Activated CD4-positive, alpha-beta T cell treated with anti-CD3 and anti-CD28 coated beads, Interleukin-2, amount 50 U/mL, for 16 hours (primary cell): Measurements from ENCODE around the gene PPP1R37.

Experiments
- DNase-seq: peaks from one replicate; pipeline ENCODE4 v3.0.0-alpha.2; 2020

The PPP1R37 gene, protein sequence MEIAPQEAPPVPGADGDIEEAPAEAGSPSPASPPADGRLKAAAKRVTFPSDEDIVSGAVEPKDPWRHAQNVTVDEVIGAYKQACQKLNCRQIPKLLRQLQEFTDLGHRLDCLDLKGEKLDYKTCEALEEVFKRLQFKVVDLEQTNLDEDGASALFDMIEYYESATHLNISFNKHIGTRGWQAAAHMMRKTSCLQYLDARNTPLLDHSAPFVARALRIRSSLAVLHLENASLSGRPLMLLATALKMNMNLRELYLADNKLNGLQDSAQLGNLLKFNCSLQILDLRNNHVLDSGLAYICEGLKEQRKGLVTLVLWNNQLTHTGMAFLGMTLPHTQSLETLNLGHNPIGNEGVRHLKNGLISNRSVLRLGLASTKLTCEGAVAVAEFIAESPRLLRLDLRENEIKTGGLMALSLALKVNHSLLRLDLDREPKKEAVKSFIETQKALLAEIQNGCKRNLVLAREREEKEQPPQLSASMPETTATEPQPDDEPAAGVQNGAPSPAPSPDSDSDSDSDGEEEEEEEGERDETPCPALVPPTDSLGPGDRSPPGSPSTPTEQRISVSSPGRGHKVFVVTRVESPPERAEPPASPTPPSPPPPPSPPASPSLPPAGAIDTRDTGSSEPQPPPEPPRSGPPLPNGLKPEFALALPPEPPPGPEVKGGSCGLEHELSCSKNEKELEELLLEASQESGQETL

DNA sequence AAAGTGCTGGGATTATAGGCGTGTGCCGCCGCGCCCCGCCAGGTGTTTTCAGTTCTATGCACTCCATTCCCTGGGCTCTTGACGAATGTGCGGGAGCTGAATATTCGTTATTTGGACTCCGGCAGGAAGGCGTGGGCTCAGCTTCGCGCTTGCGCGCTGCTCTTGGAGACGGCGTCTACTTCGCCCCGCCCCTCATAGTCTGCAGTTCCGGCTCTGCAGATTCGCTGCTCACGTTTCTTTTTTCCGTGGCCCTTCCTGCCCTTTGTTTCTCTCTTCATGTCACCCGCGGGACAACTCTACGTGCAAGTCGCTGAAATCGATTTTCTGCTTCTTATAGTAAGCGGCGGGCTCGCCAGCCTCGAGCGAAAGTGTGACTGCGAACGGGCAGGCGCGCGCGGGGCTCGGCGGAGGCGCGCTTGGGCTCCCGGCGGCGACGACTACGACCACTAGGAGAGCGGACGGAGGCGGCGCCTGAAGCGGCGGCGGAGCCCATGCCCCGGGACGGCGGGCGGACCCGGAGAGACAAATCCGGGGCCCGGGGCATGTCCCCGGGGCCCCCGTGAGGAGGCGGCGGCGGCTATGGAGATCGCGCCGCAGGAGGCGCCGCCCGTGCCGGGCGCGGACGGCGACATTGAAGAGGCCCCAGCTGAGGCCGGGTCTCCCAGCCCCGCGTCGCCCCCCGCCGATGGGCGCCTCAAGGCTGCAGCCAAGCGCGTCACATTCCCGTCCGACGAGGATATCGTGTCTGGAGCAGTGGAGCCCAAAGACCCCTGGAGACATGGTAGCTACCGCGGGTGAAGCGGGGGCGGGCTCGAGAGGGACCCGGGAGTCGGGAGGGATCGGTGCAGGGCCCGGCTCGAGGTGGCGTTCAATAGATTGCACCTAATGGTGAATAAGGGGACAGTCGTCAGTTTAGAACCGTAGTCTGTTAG is at the start of gene PPP1R37:
Gene PPP1R37 (plus strand): TSS at position 433 of the 932 bp plus-strand sequence. CDS start 147 bp downstream, at position 580.
- DNase-seq: peak; percentile 95

DNA sequence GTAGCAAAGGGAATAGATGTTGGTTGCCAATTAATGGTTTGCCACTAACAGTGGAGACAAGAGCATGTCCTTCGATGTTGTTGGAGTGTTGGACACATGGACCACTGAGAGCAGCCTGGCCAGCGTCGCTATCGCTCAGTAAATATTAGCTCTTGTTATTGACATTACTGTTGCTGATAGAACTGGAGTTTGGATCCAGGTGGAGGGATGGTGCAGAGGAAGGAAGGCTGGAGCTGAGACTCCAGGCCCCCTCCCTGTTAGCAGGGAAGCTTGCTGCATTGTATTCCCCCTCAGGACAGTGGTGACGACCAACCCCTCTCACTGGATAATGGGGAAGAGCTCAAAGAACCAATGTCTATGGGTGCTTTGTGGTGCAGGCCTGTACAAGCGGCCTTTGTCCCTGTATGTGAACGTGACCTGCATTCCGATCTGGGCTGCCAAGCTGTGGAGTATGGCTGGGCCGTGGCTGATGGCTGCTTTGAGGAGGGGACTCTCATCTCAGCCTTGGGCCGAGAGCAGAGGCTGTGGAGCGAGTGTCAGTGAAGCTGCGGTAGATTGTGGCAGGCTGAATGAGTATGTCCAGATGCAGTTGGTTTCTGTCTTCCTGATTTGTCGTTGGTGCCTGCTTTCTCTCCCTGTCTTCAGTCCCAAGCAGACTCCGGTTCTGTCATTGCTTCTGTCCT is 47.2 kb upstream of the PPP1R37 start:
- DNase-seq: no peak

DNA sequence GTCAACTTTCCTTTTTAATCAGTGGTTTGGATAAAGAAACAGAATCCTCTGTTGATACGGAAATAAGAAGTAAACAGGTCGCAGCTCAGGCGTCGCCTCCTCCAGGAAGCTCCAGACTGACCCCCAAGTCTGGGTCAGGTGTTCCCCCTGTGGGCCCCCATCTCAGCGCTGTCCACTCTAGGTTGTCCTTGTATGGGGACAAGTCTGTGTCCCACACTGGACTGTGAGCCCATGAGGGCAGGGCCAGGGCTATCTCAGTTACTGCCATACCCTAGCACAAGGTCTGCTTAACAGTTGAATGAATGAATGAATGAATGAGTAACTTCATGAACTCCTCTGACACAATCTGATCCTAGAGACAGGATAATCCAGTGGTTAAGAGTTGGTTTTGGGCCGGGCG is 46.6 kb upstream of the PPP1R37 start:
- DNase-seq: no peak

DNA sequence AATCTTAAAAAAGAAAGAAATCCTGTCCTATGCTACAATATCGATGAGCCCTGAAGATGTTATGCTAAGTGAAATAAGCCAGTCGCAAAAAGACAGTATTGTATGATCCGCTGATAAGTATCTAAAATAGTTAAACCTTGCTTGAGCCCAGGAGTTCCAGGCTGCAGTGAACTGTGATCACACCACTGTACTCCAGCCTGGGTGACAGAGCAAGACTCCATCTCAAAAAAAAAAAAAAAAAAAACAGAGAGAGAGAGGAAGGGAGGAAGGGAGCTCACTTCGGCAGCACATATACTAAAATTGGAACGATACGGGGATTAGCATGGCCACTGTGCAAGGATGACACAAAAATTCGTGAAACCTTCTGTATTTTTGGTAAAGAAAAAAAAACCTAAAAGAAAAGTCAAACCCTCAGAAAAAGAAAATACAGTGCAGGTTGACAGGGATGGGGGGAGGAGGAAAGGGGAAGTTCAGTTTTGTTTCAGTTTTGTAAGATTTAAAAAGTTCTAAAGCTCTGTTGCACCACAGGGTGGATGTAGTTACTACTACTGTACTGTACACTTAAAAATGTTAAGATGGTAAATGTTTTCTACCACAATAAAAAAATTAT is 45.7 kb upstream of the PPP1R37 start:
- DNase-seq: no peak

DNA sequence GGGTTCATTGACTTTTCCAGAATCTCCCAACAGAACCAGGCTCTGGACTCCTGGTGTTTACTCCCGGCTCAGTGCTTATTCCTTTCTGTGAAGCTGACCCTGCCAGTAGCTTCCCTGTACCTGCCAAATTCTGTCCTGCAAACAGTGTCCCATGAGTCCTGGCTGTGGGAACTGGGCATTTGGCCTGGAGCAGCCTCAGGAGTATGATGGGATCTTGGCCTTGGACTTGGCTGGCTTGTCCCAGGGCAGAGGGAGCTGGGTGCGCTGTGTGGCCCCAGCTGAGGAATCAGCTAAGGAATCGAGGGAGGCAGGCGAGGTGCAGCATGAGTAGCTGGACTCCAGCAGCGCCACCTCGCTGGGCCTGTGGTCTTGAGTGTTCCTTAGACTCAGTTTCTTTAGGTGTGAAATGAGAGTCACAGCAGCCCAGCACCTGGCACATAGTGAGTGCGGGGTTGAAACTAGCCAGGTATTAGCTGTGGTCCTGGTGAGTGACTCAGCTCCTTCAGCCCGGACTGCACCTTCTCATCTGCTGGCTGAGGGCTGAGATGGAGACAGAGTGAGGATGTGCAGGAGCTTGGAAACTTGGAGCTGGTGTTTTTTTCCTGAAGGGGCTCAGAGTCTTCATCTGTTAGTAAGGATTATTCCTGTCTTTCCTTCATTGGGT is 43.8 kb upstream of the PPP1R37 start:
- no peak for DNase-seq

DNA sequence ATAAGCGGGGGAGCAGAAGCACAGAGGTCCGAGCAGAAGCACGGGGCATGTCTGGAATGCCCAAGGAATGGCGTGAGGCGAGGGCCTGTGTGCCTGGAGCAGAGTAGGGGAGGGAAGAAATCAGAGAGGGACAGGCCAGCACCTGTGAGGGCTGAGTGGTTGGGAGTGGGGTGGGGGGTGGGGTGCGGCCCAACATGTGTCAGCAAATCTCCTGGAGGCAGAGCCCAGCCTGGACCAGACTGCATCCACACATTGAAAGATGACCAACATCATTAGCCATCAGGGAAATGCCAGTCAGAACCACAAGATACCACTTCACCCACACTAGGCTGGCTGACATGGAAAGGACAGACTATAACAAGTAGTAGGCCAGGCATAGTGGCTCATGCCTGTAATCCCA is 42.9 kb upstream of the PPP1R37 start:
- DNase-seq: no peak

DNA sequence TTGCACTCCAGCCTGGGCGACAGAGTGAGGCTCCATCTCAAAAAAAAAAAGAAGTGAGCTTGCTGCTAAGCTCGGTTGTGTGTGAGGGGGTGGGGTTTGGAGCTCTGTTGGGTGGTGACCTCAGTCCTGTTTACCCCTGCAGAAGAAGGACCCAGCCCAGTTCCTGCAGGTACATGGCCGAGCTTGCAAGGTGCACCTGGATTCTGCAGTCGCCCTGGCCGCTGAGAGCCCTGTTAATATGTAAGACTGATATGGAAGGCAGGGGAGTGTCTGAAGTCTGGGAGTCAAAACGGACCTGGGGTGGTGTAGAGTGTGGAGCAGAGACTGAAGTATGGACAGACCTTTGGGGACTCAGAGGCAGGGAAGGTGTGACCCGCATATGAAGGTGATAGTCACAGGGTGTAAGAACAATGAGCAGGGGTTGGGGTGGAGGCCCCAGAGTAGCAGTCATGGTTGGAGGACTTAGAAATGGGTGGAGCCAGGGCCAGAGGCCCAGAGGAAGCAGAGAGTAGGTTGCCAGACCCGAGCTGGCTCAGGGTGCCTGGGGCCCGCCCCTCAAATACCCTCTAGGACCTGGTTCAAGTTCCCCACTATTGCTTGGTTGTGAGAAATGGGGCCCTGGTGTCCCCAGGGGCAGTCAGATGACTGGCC is 40.9 kb upstream of the PPP1R37 start:
- no peak for DNase-seq

DNA sequence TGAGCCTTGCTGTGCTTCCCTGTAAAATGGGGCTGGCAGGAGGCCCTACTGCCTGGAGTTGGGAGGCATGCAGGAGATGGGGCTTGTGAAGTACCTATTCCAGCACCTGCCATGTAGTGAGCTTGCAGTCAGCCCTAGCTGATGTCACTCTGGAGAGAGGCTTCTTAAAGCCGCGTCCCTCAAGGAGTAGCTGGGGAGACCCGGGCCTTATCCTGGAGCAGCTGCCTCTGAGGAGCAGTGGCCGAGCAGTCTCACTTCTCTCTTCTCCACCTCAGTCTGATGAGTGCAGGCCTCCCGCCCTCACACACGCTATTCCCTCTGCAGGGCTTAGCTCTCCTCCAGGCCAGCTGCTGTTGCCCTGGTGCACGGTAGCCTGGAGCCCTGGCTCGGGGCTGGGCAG is 36.1 kb upstream of the PPP1R37 start:
- no peak for DNase-seq

DNA sequence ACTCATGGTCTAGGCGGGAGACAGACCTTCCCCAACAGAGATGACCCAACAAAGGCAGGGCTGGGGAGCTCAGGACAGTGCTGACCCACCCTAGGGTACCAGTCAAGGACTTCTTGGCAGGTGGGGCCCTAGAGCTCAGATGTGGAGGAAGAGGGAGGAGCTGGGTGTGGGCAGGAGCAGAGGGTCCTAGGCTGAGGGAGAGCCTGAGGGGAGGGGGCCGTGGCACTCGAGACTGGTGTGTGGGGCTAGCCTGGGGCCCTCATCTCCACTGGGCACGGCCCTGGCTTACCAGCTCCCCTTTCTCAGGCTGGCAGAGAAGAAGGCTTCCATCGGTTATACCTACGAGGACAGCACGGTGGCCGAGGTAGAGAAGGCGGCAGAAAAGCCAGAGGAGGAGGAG is 35.5 kb upstream of the PPP1R37 start:
- DNase-seq: no peak

DNA sequence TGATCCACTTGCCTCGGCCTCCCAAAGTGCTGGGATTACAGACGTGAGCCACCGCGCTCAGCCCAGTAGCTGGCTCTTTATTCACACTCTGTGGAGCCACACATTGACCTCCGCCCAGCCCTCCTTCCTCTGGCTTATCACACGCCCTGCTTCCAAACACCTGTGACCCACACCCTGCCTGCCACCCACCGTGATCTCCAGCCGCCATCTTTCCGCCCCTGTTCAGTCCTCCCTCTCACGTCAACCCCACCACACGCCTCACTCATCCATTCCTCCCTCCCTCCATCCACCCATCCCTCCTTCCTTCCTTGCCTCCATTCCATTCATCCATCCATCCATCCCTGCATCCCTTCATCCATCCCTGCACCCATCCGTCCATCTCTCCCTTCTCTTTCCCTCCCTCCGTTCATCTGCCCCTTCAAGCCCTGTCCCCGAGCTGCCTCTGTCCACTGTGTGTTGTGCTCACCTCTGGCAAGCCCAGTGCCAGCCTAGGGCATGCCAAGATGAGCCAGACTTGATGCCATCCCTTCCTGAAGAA is 34.3 kb upstream of the PPP1R37 start:
- DNase-seq: no peak

DNA sequence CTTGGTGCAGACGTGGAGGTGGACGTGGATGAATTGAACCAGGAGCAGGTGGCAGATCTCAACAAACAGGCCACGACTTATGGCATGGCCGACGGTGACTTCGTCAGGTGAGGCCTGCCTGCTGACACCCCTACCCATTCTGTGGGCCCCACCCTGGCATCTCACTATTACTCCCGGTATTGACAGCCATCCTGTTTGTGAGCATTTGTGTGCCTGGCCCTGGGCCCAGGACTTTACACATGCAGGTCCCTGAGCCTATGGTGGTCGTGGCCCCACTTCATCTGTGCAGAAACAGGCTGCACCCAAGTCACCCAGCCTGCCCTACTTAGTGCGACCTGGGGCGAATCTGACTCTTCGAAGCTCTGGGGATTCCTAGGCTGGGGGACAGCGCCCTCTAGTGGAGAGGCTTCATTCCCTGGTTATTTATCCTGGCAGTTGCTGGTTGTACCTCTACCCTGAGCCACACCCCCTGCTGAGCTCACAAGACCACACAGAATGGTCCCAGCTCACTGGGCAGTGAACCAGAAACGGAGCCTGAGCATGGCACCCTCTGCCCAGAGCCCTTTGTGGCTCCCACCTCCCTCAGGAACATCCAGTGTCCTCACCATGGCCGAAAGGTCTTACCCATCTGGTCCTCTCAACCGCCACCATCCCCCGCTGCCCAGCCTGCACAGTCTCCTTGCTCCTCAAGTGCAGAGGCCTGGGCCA is 33.6 kb upstream of the PPP1R37 start:
- DNase-seq: peak; percentile 84

DNA sequence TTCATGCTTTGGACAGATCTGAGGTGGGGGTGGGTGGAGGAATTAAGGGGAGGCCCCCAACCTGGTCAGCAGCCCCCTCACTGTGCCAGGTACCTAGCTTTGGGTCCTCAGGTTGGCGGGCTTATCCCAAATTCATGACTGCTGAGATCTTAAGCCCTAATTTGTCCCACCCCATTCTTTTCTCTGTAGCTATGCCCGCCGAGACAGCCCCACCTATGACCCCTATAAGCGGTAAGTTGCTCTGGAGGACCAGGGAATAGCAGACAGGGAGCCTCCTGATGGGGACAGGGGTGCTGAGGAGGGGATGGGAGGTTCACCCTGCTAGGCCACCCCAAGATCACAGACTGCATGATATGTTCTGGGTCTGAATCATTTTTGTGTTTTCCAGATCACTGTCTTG is 31.0 kb upstream of the PPP1R37 start:
- no peak for DNase-seq

DNA sequence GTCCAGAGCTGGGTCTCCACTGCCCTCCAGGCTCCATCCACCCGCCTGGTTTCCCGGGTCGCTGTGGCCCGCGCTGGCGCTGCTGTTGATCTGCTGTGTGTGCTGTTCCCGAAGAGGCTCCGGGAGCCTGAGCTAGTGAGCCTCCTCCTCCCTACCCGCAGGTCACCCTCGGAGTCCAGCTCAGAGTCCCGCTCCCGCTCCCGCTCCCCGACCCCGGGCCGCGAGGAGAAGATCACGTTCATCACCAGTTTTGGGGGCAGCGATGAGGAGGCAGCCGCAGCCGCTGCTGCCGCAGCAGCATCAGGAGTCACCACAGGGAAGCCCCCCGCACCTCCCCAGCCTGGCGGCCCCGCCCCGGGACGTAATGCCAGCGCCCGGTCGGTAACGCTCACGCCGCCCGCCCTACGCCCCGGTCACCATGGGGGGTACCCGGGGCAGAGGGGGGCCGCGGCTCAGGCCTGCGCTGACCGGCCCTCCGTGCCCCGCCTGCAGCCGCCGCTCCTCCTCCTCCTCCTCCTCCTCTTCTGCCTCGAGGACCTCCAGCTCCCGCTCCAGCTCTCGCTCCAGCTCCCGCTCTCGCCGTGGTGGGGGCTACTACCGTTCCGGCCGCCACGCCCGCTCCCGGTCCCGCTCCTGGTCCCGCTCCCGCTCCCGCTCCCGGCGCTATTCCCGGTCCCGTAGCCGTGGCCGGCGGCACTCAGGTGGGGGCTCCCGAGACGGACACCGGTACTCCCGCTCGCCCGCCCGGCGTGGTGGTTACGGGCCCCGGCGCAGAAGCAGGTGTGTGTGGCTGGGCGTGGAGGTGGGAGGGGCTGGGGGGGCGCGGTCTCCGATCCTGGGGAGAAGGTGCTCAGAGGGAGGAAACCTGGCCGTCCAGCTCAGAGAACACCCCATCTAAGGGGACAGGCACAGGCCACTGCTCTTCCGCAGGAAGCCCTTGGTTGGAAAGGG is 28.9 kb upstream of the PPP1R37 start:
- DNase-seq: no peak

DNA sequence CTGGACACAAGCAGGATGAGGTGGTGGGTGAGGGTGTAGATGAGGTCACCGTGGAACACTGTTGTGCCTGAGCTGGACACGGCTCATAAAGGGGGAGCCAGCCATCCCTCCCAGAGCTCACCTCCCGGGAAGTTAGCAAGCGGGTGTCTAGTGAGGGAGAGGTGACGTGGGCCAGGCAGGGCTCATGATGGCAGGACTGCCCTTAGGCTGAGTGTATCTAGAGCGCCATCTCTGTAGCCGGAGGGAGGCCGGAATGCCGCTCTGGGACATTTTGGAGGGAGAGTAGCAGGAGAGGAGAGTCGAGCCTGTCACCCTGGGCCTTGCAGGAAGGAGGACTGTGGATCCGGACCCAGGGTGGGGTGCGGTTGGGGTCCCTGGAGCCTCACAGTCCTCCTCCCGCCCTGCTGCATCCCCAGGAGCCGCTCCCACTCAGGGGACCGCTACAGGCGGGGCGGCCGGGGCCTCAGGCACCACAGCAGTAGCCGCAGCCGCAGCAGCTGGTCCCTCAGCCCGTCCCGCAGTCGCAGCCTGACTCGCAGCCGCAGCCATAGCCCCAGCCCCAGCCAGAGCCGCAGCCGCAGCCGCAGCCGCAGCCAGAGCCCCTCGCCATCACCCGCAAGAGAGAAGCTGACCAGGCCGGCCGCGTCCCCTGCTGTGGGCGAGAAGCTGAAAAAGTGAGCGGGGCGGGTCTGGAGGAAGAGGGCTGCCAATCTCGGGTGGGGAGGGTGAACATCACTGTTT is 25.9 kb upstream of the PPP1R37 start:
- DNase-seq: no peak

DNA sequence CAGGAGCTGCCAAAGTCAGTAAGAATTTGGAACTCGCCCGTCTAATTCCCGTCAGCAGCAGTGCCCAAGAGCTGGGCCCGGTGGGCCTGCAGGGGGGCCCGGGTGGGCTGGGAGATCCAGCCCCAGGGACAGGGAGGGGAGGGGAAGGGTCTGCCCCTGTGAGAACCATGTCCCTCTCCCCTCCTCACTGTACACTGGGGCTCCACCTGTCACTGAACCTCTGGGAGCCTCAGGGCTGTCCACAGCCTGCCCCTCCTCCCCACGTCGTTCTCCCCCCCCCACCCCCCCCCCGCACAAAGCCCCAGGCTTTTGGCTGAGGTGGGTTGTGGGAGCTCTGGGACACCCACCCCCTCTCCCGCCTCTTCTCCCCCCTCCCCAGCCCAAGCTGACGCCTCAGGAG is 24.9 kb upstream of the PPP1R37 start:
- no peak for DNase-seq

DNA sequence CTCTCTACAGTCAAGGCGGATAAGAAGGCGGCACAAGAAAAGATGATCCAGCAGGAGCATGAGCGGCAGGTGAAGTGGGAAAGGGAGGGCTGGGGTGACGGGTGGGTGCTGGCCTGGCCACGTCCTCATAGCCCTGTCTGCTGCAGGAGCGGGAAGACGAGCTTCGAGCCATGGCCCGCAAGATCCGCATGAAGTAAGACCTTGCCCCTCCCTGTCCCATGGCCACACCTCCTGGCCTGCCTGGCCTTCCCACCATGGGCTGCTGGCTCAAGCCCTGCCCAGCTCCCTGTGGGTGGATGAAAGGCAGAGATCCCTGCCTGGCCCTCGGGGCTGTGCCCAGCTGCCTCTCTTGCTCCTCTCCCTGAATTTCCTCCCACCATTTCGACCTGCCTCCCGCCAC is 23.9 kb upstream of the PPP1R37 start:
- DNase-seq: no peak

DNA sequence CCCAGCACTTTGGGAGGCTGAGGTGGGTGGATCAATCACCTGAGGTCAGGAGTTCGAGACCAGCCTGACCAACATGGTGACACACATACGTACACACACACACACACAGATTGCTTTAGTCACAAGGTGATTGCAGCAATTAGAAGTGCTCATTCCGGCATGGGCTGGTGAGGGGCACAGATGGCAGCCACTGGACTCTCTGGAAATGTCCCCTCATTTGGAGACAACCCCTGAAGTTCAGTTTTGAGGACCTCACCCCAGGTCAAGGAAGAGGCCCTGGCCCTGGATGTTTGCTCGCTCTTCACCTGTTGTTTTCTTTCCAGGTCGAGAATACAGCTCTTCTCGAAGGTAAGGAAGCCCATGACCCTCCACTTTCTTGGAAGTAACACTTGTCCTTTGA is 22.8 kb upstream of the PPP1R37 start:
- no peak for DNase-seq

DNA sequence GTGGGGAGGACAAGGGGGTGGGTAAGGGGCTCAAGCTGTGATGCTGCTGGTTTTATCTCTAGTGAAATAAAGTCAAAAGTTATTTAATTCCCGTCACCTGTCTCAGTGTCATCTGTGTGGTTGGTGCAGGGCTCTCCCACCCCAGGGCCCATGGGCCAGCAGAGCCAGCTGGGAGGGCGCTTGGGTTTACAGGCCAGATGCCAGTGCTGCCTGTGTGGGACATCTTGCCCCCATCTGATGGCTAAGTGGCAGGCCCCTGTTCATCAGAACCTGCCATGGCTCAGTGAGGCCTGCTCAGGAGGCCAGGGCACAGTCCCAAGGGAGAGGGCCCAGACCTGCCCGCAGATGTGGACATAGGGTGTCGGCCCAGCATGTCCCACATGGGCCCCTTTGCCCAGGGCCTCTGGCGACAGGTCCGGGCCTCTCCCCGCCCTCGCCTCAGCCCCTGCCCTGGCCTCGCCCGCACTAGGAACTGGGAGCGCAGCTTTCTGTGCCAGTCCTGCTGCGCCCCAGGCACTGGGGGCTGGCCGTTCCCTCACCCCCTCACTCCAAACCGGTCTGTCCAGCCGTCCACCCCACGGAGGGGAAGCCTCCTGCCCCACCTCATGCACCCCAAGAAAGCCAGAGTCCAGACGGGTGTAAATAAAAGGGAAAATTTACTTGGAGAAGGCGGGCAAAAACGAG is 22.0 kb upstream of the PPP1R37 start:
- no peak for DNase-seq
